HepG2 (cell line): ENCODE data around the gene OGG1. TPM values are rescaled to one million over a fixed set of nuclear protein-coding genes. Genes with fewer than 3 reads are reported as not detected.

Experiments
- DMAP1 ChIP-seq: IDR thresholded peaks from 2 replicates; pipeline ENCODE4 v1.6.1; 2016
- ETV5 ChIP-seq: IDR thresholded peaks from 2 replicates; pipeline ENCODE4 v1.6.1; 2018; ENCODE audit warnings: missing biosample characterization, missing genetic modification reagents, inconsistent platforms, borderline replicate concordance
- GATAD2A ChIP-seq: IDR thresholded peaks from 2 replicates; pipeline ENCODE4 v1.6.1; 2016
- IRF9 ChIP-seq: sonication (generic); formaldehyde crosslinking; IDR thresholded peaks from 2 replicates; pipeline ENCODE4 v1.8.0; 2022; ENCODE audit warnings: missing genetic modification reagents, mild to moderate bottlenecking, borderline replicate concordance
- NCOA1 ChIP-seq: sonication (generic); formaldehyde crosslinking; IDR thresholded peaks from 2 replicates; pipeline ENCODE4 v1.9.0; 2021; ENCODE audit warnings: missing genetic modification reagents
- PHF21A ChIP-seq: sonication (generic); formaldehyde crosslinking; IDR thresholded peaks from 2 replicates; pipeline ENCODE4 v1.5.0; 2020; ENCODE audit warnings: mild to moderate bottlenecking, missing genetic modification reagents
- SALL1 ChIP-seq: sonication (generic); formaldehyde crosslinking; IDR thresholded peaks from 2 replicates; pipeline ENCODE4 v1.8.0; 2022; ENCODE audit warnings: mild to moderate bottlenecking, missing genetic modification reagents
- TAF15 ChIP-seq: fragments of 200-400 bp; formaldehyde crosslinking; IDR thresholded peaks from one replicate; pipeline ENCODE4 v1.6.1; 2018; ENCODE audit warnings: mild to moderate bottlenecking, low read depth, low read length; ENCODE audit not compliant: poor library complexity, severe bottlenecking
- YEATS2 ChIP-seq: sonication (generic); formaldehyde crosslinking; IDR thresholded peaks from 2 replicates; pipeline ENCODE4 v1.4.0; 2020; ENCODE audit warnings: missing genetic modification reagents, borderline replicate concordance
- ZBTB8A ChIP-seq: sonication (generic); formaldehyde crosslinking; IDR thresholded peaks from 2 replicates; pipeline ENCODE4 v1.4.0; 2020; ENCODE audit warnings: mild to moderate bottlenecking, low read depth, missing genetic modification reagents, borderline replicate concordance
- ZKSCAN5 ChIP-seq: sonication (generic); formaldehyde crosslinking; IDR thresholded peaks from 2 replicates; pipeline ENCODE4 v1.5.1; 2020; ENCODE audit warnings: mild to moderate bottlenecking, missing genetic modification reagents
- ZNF24 ChIP-seq: fragments of 450-650 bp; IDR thresholded peaks from 2 replicates; pipeline ENCODE4 v1.6.1; 2017; ENCODE audit warnings: antibody characterized with exemption, mild to moderate bottlenecking
- ZNF616 ChIP-seq: sonication (generic); formaldehyde crosslinking; IDR thresholded peaks from 2 replicates; pipeline ENCODE4 v1.5.0; 2020; ENCODE audit warnings: low read depth, mild to moderate bottlenecking, missing genetic modification reagents
- polyA plus RNA-seq, 8 experiments: library from polyadenylated mRNA; depleted of rRNA in 3 of 8; stranded (reverse) in 7 of 8; unstranded in 1 of 8; fragments of >200 nt; fragmentation: Illumina TruSeq in 4 of 8; extraction: Trizol in 4 of 8; gene quantifications; 2 replicates each; pipeline versions ENCODE4 v1.2.1 to v1.2.3, GENCODE V29; 2011 to 2016; ENCODE audit warnings: low read depth in 4 of 8, missing spikeins in 1 of 8, mixed read lengths in 1 of 8; ENCODE audit not compliant: insufficient read depth in 1 of 8
- total RNA-seq, 5 experiments: library from RNA; depleted of rRNA; stranded (reverse); fragments of >200 nt; fragmentation: Illumina TruSeq; extraction: Trizol; gene quantifications; 2 replicates each; pipeline ENCODE4 v1.2.3, GENCODE V29; 2016; ENCODE audit warnings: low read depth in 1 of 5
- TF ChIP-seq, protein P1 (sequence below), 2 experiments: fragments of 450-650 bp in 1 of 2; sonication (generic) in 1 of 2; formaldehyde crosslinking in 1 of 2; IDR thresholded peaks; 2 replicates each; pipeline versions ENCODE4 v1.6.1 to v1.8.0; 2016 to 2022; ENCODE audit warnings: antibody characterized with exemption in 1 of 2, mild to moderate bottlenecking in 1 of 2, missing genetic modification reagents in 1 of 2
- TF ChIP-seq, protein P2 (sequence below): fragments of 450-650 bp; IDR thresholded peaks from 2 replicates; pipeline ENCODE4 v1.6.1; 2017; ENCODE audit warnings: mild to moderate bottlenecking

Gene OGG1
- total and polyA plus RNA-seq, 2 of the 13 experiments (the other 11 are each of a cell fraction or from before 2014, with no cell fraction given): 28.7 to 33.2 TPM

DNA sequence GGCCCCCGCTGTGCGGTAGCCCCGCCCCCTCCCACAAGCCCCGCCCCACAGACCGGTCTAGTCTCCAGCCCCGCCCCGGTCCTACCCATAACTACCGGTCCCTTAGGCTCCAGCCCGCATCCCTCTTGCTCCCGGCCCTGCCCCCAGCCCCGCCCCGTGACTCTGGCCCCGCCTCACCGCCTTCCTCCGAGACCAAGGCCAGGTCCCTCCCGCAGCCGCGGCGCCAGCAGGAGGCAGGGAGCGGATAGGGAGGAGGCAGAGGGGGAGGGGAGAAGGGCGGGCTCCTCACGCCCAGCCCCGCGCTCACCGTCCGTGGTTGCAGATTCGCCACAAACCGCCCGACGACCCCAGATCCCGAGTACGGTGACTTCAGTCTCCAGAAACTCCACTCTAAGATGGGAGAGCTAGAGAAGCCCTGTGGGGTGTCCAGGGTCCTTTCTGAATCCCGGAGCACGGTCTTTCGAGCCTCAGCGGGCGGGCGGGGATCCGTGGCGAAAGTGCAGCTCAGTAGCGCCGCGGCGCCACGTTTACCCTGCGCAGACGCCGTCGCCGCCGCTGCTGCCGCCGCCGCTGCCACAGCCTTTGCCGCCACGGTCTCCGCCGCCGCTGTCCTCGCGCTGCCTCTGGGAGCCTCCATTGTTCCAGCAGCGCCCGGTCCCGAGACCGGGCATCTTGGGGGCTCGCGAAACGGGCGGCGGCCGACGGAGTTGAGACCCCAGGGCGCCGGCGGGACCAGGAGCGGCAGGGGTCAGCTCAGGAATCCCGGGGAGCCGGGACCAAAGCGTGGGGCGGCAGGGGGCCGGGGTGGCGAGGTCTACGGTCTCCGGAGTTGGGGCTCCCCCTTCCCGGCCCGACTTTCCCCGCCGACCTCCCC lies 18.3 kb upstream of the OGG1 start, which contains the start of gene BRPF1 (continued):
- TF ChIP-seq, protein P1, sequence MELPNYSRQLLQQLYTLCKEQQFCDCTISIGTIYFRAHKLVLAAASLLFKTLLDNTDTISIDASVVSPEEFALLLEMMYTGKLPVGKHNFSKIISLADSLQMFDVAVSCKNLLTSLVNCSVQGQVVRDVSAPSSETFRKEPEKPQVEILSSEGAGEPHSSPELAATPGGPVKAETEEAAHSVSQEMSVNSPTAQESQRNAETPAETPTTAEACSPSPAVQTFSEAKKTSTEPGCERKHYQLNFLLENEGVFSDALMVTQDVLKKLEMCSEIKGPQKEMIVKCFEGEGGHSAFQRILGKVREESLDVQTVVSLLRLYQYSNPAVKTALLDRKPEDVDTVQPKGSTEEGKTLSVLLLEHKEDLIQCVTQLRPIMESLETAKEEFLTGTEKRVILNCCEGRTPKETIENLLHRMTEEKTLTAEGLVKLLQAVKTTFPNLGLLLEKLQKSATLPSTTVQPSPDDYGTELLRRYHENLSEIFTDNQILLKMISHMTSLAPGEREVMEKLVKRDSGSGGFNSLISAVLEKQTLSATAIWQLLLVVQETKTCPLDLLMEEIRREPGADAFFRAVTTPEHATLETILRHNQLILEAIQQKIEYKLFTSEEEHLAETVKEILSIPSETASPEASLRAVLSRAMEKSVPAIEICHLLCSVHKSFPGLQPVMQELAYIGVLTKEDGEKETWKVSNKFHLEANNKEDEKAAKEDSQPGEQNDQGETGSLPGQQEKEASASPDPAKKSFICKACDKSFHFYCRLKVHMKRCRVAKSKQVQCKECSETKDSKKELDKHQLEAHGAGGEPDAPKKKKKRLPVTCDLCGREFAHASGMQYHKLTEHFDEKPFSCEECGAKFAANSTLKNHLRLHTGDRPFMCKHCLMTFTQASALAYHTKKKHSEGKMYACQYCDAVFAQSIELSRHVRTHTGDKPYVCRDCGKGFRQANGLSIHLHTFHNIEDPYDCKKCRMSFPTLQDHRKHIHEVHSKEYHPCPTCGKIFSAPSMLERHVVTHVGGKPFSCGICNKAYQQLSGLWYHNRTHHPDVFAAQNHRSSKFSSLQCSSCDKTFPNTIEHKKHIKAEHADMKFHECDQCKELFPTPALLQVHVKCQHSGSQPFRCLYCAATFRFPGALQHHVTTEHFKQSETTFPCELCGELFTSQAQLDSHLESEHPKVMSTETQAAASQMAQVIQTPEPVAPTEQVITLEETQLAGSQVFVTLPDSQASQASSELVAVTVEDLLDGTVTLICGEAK (IDR thresholded peaks at IDR 0.05): no peak
- TF ChIP-seq, protein P1 (CRISPR knock-in tag; IDR thresholded peaks at IDR 0.05): peak; percentile 75; the same call in 1 of the 2 replicates
- TF ChIP-seq TAF15 (no peak), YEATS2 (peak; percentile 94), ZNF616 (CRISPR knock-in tag) (peak; percentile 67; the same call in 1 of the 2 replicates), NCOA1 (0 out of 2 replicates have a peak, but pooled peaks have one; percentile 66), GATAD2A (0 out of 2 replicates have a peak, but pooled peaks have one; percentile 14), DMAP1 (CRISPR knock-in tag) (peak; percentile 60; the same call in 1 of the 2 replicates), ETV5 (CRISPR knock-in tag) (peak; percentile 9; the same call in 1 of the 2 replicates), PHF21A (CRISPR knock-in tag) (peak; percentile 81; the same call in 1 of the 2 replicates), SALL1 (no peak), ZBTB8A (CRISPR knock-in tag) (no peak), IRF9 (CRISPR knock-in tag) (peak; percentile 75; the same call in 1 of the 2 replicates), ZNF24 (0 out of 2 replicates have a peak, but pooled peaks have one; percentile 59), ZKSCAN5 (CRISPR knock-in tag) (no peak)
- TF ChIP-seq, protein P2, sequence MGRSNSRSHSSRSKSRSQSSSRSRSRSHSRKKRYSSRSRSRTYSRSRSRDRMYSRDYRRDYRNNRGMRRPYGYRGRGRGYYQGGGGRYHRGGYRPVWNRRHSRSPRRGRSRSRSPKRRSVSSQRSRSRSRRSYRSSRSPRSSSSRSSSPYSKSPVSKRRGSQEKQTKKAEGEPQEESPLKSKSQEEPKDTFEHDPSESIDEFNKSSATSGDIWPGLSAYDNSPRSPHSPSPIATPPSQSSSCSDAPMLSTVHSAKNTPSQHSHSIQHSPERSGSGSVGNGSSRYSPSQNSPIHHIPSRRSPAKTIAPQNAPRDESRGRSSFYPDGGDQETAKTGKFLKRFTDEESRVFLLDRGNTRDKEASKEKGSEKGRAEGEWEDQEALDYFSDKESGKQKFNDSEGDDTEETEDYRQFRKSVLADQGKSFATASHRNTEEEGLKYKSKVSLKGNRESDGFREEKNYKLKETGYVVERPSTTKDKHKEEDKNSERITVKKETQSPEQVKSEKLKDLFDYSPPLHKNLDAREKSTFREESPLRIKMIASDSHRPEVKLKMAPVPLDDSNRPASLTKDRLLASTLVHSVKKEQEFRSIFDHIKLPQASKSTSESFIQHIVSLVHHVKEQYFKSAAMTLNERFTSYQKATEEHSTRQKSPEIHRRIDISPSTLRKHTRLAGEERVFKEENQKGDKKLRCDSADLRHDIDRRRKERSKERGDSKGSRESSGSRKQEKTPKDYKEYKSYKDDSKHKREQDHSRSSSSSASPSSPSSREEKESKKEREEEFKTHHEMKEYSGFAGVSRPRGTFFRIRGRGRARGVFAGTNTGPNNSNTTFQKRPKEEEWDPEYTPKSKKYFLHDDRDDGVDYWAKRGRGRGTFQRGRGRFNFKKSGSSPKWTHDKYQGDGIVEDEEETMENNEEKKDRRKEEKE: no peak
